HG03521 (cell line): Measurements from ENCODE around the gene LANCL3.
"Not testable (repeated sequence)": the region's sequence is repeated elsewhere in the genome, so short reads cannot be mapped to it uniquely, and the experiment has no call there.

Experiments
- ATAC-seq: cut with Tn5 transposase; IDR thresholded peaks from one replicate; pipeline ENCODE4 v1.9.1; 2021; ENCODE audit warnings: mild to moderate bottlenecking, moderate library complexity; ENCODE audit not compliant: unreplicated experiment

LANCL3 gene

DNA sequence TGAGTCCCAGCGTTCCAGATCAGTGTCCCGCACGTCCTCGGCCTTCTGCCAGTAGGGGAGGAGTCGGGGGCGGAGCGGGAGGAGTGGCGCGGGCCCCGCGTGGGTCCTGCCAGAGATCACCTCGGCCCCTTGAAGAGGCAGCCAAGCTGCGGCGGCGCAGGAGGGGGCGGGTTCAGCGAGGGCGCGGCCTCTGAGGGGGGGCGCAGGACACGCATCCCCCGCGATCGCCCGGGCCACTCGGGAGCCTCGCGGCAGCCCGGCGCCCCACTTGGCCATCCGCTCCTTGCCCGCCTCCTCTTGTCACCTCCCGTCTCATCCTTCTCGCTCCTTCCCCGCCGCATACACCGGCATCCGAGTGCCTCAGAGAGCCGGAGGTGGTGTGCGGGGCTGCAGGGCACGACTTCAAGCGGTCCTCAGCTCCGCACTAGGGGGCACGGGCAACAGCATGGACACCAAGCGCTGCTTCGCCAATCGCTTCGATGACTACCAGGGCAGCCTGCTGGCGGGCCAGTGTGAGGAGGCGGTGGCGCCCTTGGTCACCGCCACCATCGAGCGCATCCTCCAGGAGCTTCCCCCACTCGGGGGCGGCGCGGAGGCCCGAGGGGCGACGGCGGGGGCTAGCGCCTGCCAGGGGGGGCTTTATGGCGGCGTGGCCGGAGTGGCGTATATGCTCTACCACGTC is at the start of gene LANCL3:
TSS of gene LANCL3 (plus strand) at position 236 of the 682 bp plus-strand sequence. CDS start at position 446, 210 bp downstream.
- not testable (repeated sequence) for ATAC-seq

DNA sequence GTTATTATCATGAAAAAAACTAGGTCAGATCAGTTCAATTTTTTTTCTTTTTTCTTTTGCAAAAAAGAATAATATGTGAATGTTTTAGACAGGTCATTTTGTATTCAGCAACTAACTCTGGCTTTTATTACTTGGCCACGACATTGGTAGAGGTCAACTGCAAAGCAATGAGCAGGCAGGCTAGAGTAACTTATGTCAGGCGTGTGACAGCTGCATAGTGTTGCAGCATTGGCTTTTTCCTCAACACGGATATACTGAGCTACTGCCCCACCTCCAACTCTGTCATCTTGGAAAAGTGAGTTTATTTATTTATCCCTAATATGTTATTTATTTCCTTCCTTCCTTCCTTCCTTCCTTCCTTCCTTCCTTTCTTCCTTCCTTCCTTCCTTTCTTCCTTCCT is 47.8 kb upstream of the LANCL3 start:
- not testable (repeated sequence) for ATAC-seq

- no peak for ATAC-seq
These were observed 29.5 kb upstream of the LANCL3 start for GRCh38 chrX:37541991-37542390.

GRCh38 chrX:37542791-37543190 is 28.7 kb upstream of the LANCL3 start:
- ATAC-seq, result no peak

DNA sequence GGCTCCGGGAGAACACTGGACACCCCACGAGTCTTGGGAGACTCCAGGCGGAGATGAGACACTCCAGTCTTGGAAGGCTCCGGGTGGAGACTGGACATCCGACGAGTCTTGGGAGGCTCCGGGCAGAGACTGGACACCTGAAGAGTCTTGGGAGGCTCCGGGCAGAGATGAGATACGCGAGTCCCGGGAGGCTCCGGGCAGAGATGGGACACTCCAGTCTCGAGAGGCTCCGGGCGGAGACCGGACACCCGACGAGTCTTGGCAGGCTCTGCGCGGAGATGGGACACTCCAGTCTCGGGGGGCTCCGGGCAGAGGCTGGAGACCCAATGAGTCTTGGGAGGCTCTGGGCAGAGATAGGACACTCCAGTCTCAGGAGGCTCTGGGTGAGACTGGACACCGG is 28.1 kb upstream of the LANCL3 start:
- ATAC-seq, result no peak

DNA sequence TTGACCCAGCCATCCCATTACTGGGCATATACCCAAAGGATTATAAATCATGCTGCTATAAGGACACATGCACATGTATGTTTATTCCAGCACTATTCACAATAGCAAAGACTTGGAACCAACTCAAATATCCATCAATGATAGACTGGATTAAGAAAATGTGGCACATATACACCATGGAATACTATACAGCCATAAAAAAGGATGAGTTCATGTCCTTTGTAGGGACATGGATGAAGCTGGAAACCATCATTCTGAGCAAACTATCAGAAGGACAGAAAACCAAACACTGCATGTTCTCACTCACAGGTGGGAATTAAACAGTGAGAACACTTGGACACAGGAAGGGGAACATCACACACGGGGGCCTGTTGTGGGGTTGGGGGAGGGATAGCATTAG is 26.9 kb upstream of the LANCL3 start:
- not testable (repeated sequence) for ATAC-seq

GRCh38 chrX:37545066-37545465 is 26.4 kb upstream of the LANCL3 start:
- no peak for ATAC-seq

DNA sequence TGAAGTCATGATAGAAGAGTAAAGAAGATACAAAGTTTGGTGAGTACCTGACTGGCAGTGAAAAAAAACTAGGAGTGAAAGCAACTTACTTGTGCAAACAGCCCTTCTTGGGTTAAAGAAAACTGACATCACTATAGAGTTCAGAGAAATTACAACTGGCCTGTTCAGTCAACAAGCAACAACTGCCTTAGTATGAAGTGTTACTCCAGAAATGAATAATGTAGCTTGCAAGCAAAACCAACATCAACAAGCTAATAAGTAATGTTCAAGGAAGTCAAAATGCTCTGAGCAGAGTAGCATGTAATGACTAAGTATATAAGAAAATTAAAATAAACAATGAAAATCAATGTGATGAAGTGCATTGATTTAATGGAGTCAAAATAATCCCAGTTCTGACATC is 21.8 kb upstream of the LANCL3 start:
- ATAC-seq, result not testable (repeated sequence)

GRCh38 chrX:37553476-37553875 is 18.0 kb upstream of the LANCL3 start:
- no peak for ATAC-seq

- ATAC-seq, result not testable (repeated sequence)
These were observed 6.2 kb upstream of the LANCL3 start for GRCh38 chrX:37565254-37565653.

DNA sequence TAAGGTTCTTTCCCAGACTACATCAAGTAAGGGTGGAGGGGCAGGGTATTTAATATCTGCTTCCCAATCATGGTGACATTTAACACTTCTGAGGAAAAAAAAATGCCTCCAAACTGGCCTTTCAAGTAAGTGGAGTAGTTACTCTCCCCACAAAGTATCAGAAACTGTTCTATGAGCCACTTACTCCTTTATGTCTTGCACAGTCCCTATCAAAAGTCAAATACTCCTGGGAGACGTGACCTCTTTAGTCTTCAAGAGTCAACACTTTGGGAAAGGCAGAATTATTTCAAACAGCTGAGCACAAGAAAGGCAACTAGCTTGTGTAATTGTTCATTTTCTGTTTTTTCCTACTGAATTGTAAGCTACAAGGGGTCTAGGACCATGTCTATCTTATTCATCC is 1.1 kb upstream of the LANCL3 start:
- ATAC-seq, result not testable (repeated sequence)

- not testable (repeated sequence) for ATAC-seq
These were observed 687 bp downstream of the LANCL3 start for GRCh38 chrX:37572108-37572587.

DNA sequence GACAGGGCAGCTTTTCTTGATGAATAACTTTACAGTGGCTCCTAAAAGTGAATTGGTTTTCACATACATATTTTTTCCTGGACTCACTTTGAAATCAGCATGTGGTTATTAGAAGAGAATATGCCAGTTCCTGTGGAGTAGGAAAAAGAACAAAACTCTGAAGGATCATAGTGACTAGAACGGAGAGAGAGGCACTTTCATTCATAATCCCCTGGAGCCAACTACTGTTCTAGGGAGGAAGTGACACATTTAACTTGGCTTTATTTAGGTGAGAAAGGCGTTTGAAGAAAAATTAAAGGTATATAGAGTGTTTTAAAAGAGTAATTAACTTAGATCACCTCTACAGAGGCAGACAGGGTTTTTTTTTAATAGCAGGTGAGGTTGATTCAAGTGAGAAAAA is 1.7 kb downstream of the LANCL3 start:
- not testable (repeated sequence) for ATAC-seq

DNA sequence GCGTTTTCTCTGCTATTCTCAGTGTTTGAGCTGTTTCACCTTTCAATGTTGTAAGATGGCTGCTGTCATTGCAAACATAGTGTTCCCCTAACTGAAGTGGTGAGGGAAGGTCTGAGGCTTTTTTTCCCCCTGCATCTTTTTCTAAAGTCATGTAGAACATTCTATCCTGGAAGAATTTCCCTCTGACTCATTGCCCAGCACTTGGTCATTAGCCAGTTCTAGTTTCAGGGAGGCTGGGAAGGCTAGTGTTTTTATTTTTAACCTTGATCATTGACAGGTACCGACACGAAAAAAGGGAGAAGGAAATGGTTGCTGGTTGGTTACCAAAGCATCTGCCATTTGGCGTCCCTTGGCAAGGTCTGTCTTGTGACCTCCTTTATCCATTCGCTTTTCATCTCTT is 6.6 kb downstream of the LANCL3 start:
- ATAC-seq, result no peak

- no peak for ATAC-seq
These were observed 8.6 kb downstream of the LANCL3 start for GRCh38 chrX:37580080-37580479.

GRCh38 chrX:37587337-37587736 is 15.9 kb downstream of the LANCL3 start:
- not testable (repeated sequence) for ATAC-seq

GRCh38 chrX:37590047-37590446 is 18.6 kb downstream of the LANCL3 start:
- ATAC-seq, result no peak

DNA sequence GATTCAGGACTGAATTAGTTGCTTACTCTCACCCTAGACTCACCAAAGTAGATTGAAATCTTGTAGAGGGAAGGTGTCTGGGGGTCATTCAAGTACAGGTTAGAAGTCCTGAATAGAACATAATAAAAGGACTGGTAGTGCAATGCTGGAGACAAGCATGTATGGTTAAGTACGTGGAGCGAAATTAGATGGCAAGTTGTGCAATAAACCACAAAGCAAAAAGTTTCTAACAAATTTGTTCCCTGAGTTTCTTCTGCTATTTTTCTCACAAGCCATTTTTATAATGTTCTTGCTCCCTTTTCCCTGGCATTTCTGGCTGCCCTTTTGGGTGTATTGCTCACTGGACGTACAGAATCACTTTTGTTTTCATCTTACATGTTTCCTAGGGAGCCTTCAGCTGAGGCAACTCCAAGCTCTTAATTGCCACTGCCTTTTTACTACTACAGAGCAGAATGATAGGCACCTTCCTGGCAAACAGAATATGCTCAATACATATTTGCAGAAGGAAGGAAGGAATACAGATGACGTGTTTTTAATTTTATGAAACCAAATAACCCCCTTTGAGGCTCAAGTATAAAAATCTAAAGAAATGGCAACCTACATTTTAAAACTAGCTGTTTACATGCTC is 23.4 kb downstream of the LANCL3 start:
- ATAC-seq, result no peak

DNA sequence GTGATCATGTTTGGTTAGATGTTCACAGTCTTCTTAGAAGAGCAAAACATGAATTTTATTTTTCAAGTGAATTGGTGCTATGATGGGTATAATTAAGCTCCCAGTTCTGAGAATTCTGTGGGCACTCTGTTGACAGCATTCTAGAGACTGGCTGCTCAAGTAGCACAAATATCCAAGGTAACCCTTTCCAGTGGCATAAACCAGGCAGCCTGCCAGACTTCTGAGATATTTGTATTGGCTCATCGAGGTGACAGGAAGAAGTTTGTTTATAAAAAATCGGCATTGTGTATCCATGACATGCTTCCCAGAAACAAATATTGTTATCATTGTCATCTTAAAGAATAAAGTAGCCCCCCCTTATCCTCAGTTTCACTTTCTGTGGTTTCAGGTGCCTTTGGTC is 28.3 kb downstream of the LANCL3 start:
- ATAC-seq, result no peak

- peak; percentile 45 for ATAC-seq
These were observed 32.5 kb downstream of the LANCL3 start for GRCh38 chrX:37603938-37604409.

DNA sequence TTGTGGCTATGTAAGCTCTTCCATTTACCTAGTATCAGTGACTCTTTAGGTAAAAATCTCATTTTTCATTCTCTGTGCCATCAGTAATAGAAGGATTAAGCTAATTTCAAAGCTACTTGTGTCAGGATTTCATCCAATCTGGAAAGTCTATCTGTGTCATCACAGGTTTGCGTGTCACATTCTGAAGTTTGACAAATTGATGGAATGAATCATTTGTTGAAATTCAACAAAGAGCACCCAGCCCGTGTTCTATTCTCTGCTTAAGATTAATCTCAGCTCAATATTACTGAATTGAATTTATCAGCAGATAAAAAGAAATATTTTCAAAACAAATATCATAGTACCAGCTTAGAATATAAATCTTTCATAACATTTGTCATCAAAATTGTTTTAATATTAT is 35.8 kb downstream of the LANCL3 start:
- ATAC-seq, result no peak

DNA sequence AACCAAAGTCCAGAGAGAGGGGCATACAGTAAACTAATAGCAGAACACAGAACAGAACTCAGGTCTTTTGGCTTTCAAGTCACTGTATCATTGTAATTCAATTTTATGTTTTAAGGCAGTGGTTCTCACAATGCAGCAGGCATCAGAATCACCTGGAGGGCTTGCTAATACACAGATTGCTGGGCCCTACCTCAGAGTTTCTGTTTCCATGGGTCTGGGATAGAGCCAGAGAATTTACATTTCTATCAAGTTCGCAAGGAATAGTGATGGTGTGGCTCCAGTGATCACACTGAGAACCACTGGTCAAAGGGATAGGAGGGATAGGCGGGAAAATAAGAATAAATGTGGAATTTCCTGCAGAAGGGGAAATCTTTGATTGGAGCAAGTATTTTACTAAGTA is 36.7 kb downstream of the LANCL3 start:
- ATAC-seq, result no peak
